ENCODE data around the gene ANK2.

Gene ANK2

GRCh38 chr4:113248320-113248719, 198.9 kb downstream of the ANK2 start:
- peak; percentile 10 for DNase-seq (ENCODE audit: low read depth)
- TF ChIP-seq POLR2A (IDR thresholded peaks at IDR 0.05; ENCODE audit: extremely low read depth, insufficient read length): no peak
- TF ChIP-seq CTCF (IDR thresholded peaks at IDR 0.05; ENCODE audit: low read depth, low read length): peak; percentile 12
- H3K4me3 ChIP-seq (ENCODE audit: low read depth, low read length): no peak overlapping the region

- no peak overlapping the region for H3K4me3 ChIP-seq (ENCODE audit: low read depth, low read length)
- no peak for DNase-seq (ENCODE audit: low read depth)
- no peak for TF ChIP-seq POLR2A (IDR thresholded peaks at IDR 0.05; ENCODE audit: extremely low read depth, insufficient read length)
- TF ChIP-seq CTCF (IDR thresholded peaks at IDR 0.05; ENCODE audit: low read depth, low read length): no peak
- TF ChIP-seq MYC (IDR thresholded peaks at IDR 0.05; ENCODE audit: low read depth, low read length): no peak
- TF ChIP-seq MAX (IDR thresholded peaks at IDR 0.05; ENCODE audit: low read depth, low read length): no peak
Measured at GRCh38 chr4:113255628-113256027, 206.2 kb downstream of the ANK2 start.

GRCh38 chr4:113256946-113257345, 207.5 kb downstream of the ANK2 start:
- DNase-seq (ENCODE audit: low read depth): no peak
- TF ChIP-seq POLR2A (IDR thresholded peaks at IDR 0.05; ENCODE audit: extremely low read depth, insufficient read length) (no peak), MYC (IDR thresholded peaks at IDR 0.05; ENCODE audit: low read depth, low read length) (no peak), CTCF (IDR thresholded peaks at IDR 0.05; ENCODE audit: low read depth, low read length) (no peak), MAX (IDR thresholded peaks at IDR 0.05; ENCODE audit: low read depth, low read length) (no peak)
- H3K4me3 ChIP-seq (ENCODE audit: low read depth, low read length): no peak overlapping the region

GRCh38 chr4:113260688-113261087, 211.2 kb downstream of the ANK2 start:
- DNase-seq (ENCODE audit: low read depth): no peak
- H3K4me3 ChIP-seq (ENCODE audit: low read depth, low read length): no peak overlapping the region
- TF ChIP-seq POLR2A (IDR thresholded peaks at IDR 0.05; ENCODE audit: extremely low read depth, insufficient read length): no peak
- no peak for TF ChIP-seq CTCF (IDR thresholded peaks at IDR 0.05; ENCODE audit: low read depth, low read length)
- TF ChIP-seq MYC (IDR thresholded peaks at IDR 0.05; ENCODE audit: low read depth, low read length): no peak
- no peak for TF ChIP-seq MAX (IDR thresholded peaks at IDR 0.05; ENCODE audit: low read depth, low read length)

GRCh38 chr4:113263274-113263673, 213.8 kb downstream of the ANK2 start:
- DNase-seq (ENCODE audit: low read depth): no peak
- no peak overlapping the region for H3K4me3 ChIP-seq (ENCODE audit: low read depth, low read length)
- TF ChIP-seq POLR2A (IDR thresholded peaks at IDR 0.05; ENCODE audit: extremely low read depth, insufficient read length) (no peak), MAX (IDR thresholded peaks at IDR 0.05; ENCODE audit: low read depth, low read length) (no peak), MYC (IDR thresholded peaks at IDR 0.05; ENCODE audit: low read depth, low read length) (no peak), CTCF (IDR thresholded peaks at IDR 0.05; ENCODE audit: low read depth, low read length) (no peak)
